CD14-positive monocyte (primary cell): ENCODE measurements around the gene ZNF570. TPM values are rescaled to one million over a fixed set of nuclear protein-coding genes. Genes with fewer than 3 reads are reported as not detected.
A peak's percentile ranks its signal among the peaks of the same experiment; 100 is the strongest.

Experiments used
- DNase-seq, 3 donors: peaks; one replicate each; pipeline ENCODE4 v3.0.0-alpha.2; 2011 to 2022
- H2AFZ ChIP-seq: 2 replicates; pipeline ENCODE4 v1.6.0; 2012; ENCODE audit warnings: mild to moderate bottlenecking, low read depth, low read length, inconsistent platforms; ENCODE audit not compliant: insufficient read depth, poor library complexity, severe bottlenecking
- H3K27ac ChIP-seq, 2 donors: 1 replicate in 1 of 2; 2 replicates in 1 of 2; pipeline ENCODE4 v1.5.1; 2012 to 2013; ENCODE audit warnings: low read length in 2 of 2, control low read depth in 1 of 2, inconsistent platforms in 1 of 2, low read depth in 1 of 2, mild to moderate bottlenecking in 1 of 2
- H3K27me3 ChIP-seq, 2 donors: one replicate each; pipeline versions ENCODE4 v1.6.0 to v1.6.1; 2011 to 2013; ENCODE audit warnings: low read length in 2 of 2; ENCODE audit not compliant: control insufficient read depth in 2 of 2, insufficient read depth in 2 of 2
- H3K36me3 ChIP-seq, 2 donors: replicated peaks in 1 of 2; 1 replicate in 1 of 2; 2 replicates in 1 of 2; pipeline versions ENCODE4 v1.5.1 to v1.6.1; 2012 to 2013; ENCODE audit warnings: low read length in 2 of 2, control low read depth in 1 of 2, inconsistent platforms in 1 of 2, mild to moderate bottlenecking in 1 of 2; ENCODE audit not compliant: insufficient read depth in 2 of 2, control insufficient read depth in 1 of 2
- H3K4me1 ChIP-seq, 2 donors: 1 replicate in 1 of 2; 2 replicates in 1 of 2; pipeline versions ENCODE4 v1.5.1 to v1.6.1; 2012 to 2013; ENCODE audit warnings: low read length in 2 of 2, control low read depth in 1 of 2, inconsistent platforms in 1 of 2, mild to moderate bottlenecking in 1 of 2, moderate library complexity in 1 of 2; ENCODE audit not compliant: insufficient read depth in 2 of 2, control insufficient read depth in 1 of 2
- H3K4me2 ChIP-seq: replicated peaks from 2 replicates; pipeline ENCODE3; 2012; ENCODE audit warnings: low read length, moderate library complexity, mild to moderate bottlenecking; ENCODE audit not compliant: poor library complexity, severe bottlenecking; ENCODE audit errors: extremely low read depth
- H3K4me3 ChIP-seq, 3 experiments: fragments of 200-600 bp in 1 of 3; sonication (generic) in 1 of 3; replicated peaks in 1 of 3; 1 replicate in 2 of 3; 2 replicates in 1 of 3; pipeline ENCODE4 v1.5.1; 2011 to 2013; ENCODE audit warnings: low read length in 3 of 3, mild to moderate bottlenecking in 3 of 3, control low read depth in 2 of 3, low read depth in 2 of 3, inconsistent platforms in 1 of 3, moderate library complexity in 1 of 3
- H3K79me2 ChIP-seq: 2 replicates; pipeline ENCODE4 v1.6.0; 2012; ENCODE audit warnings: mild to moderate bottlenecking, control low read depth, inconsistent platforms, low read length, moderate library complexity; ENCODE audit not compliant: insufficient read depth
- H3K9ac ChIP-seq: 2 replicates; pipeline ENCODE4 v1.6.0; 2017; ENCODE audit warnings: low read length, mild to moderate bottlenecking; ENCODE audit not compliant: insufficient read depth, poor library complexity, severe bottlenecking
- H3K9me3 ChIP-seq, 2 donors: replicated peaks in 1 of 2; 1 replicate in 1 of 2; 2 replicates in 1 of 2; pipeline versions ENCODE4 v1.5.1 to v1.6.1; 2012 to 2013; ENCODE audit warnings: low read length in 2 of 2, control low read depth in 1 of 2; ENCODE audit not compliant: control insufficient read depth in 1 of 2, insufficient read depth in 1 of 2
- H4K20me1 ChIP-seq: 2 replicates; pipeline ENCODE4 v1.6.0; 2012; ENCODE audit warnings: mild to moderate bottlenecking, low read length, control low read depth, moderate library complexity; ENCODE audit not compliant: insufficient read depth
- H3K27ac Mint-ChIP-seq, 7 donors: one replicate each; pipeline ENCODE4 v1.8.0; 2020; ENCODE audit warnings: mild to moderate bottlenecking in 7 of 7, mixed read lengths in 7 of 7, moderate library complexity in 6 of 7, inconsistent platforms in 2 of 7
- H3K27me3 Mint-ChIP-seq, 3 donors: one replicate each; pipeline ENCODE4 v1.8.0; 2021 to 2022; ENCODE audit warnings: low read depth in 3 of 3, mild to moderate bottlenecking in 3 of 3, mixed read lengths in 3 of 3, moderate library complexity in 3 of 3, inconsistent platforms in 1 of 3
- H3K36me3 Mint-ChIP-seq, 2 donors: one replicate each; pipeline ENCODE4 v1.8.0; 2020; ENCODE audit warnings: mixed read lengths in 2 of 2, inconsistent platforms in 1 of 2, mild to moderate bottlenecking in 1 of 2
- H3K4me1 Mint-ChIP-seq: one replicate; pipeline ENCODE4 v1.8.0; 2020; ENCODE audit warnings: mild to moderate bottlenecking, mixed read lengths
- H3K4me3 Mint-ChIP-seq, 2 donors: one replicate each; pipeline ENCODE4 v1.8.0; 2020; ENCODE audit warnings: mild to moderate bottlenecking in 2 of 2, mixed read lengths in 2 of 2, moderate library complexity in 1 of 2
- H3K9me3 Mint-ChIP-seq, 7 donors: one replicate each; pipeline ENCODE4 v1.8.0; 2020 to 2022; ENCODE audit warnings: mixed read lengths in 7 of 7, mild to moderate bottlenecking in 6 of 7, moderate library complexity in 6 of 7, inconsistent platforms in 2 of 7
- WGBS: methylation state at CpG from one replicate; pipeline ENCODE4 v1.1.5; 2013; ENCODE audit warnings: missing lambda C conversion rate; ENCODE audit not compliant: insufficient coverage; 5-methylcytosine and 5-hydroxymethylcytosine counted together
- intact Hi-C, 2 donors: fragments of 100-400 bp; cut with micrococcal nuclease; formaldehyde crosslinking; loops; one replicate each; pipeline versions ENCODE4 v1.15.0 to v1.15.1; 2023
- polyA plus RNA-seq, 3 donors: library from polyadenylated mRNA; depleted of rRNA in 1 of 3; unstranded in 2 of 3; stranded (reverse) in 1 of 3; fragments of 300-500 nt in 2 of 3; fragments of >200 nt in 1 of 3; fragmentation: Illumina TruSeq in 2 of 3; gene quantifications; 1 replicate in 2 of 3; 2 replicates in 1 of 3; pipeline ENCODE4 v1.2.3, GENCODE V29; 2012 to 2021
- TF ChIP-seq, protein P1 (sequence below): fragments of 200-600 bp; IDR thresholded peaks from one replicate; pipeline ENCODE4 v1.8.0; 2022; ENCODE audit warnings: antibody characterized with exemption, mild to moderate bottlenecking

Gene ZNF570
- polyA plus RNA-seq, 3 donors: 0.12 to 1.1 (median 0.80) TPM

DNA sequence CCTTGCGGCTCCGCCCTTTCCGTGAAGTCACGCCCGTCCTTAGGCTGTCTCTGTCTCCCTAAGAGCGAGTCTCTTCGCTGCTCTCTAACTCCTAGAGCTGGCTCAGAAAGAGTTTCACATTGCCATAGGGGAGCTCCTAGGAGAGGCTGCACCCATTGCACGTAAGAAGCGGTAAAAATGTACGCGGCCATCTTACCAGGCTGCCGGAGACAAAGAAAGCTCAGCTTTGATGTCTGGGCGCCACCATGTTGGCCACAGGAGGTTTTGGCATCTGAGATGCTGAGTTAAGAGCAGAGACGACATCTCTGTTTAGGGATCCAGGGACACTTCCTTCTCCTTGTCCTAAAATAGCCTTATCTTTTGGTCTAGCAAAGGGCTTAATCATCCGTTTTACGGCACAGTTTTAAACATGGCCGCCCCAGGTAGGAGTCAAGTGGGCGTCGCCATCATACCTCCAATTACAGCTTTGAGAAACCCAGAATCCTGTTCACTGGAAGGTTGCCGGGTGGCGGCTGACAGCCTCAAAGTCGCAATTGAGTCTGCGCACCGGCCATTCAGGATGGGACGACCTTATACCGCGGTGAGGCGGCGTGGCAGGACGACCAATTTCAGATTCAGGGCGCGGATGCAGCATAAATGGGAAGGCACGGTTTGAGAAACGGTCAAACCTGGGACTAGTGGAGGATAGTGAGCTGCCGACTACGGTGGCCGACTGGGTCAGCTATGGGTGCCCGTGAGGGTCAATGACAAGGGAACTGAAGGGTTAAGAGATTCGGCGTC, 37.4 kb downstream of the ZNF570 start, which contains the start of gene ZNF793:
Gene ZNF793 (plus strand): TSS at position 553 of the 780 bp plus-strand sequence. CDS start 16,501 bp downstream, outside the sequence.
- DNase-seq: no peak
- Mint-ChIP-seq H3K4me3 (no peak within 1 kb of the TSS), H3K9me3 (peaks cover 14 to 57% (median 49%) of the 10 kb centered on the region in 7 donors), H3K27ac (no peak within 1 kb of the TSS), H3K4me1 (no peaks in the 10 kb centered on the region), H3K36me3 (peaks cover 0 to 3% of the 10 kb centered on the region in 2 donors), H3K27me3 (no peaks in the 10 kb centered on the region)
- H2AFZ ChIP-seq: peak within 1 kb of the TSS; percentile 82
- no peak within 1 kb of the TSS for H3K9ac ChIP-seq
- no peaks in the 10 kb centered on the region for H3K79me2 ChIP-seq
- peaks cover 83 to 88% of the 10 kb centered on the region in 2 donors for H3K9me3 ChIP-seq
- intact Hi-C loops: no loop called here
- no peak within 1 kb of the TSS for H3K27ac ChIP-seq
- peak within 1 kb of the TSS; percentile 20 to 78 (median 64) for H3K4me3 ChIP-seq
- no peaks in the 10 kb centered on the region for H4K20me1 ChIP-seq
- no peaks in the 10 kb centered on the region for H3K27me3 ChIP-seq
- peaks cover 11 to 14% of the 10 kb centered on the region in 2 donors for H3K4me1 ChIP-seq
- H3K36me3 ChIP-seq: no peaks in the 10 kb centered on the region
- H3K4me2 ChIP-seq: peak within 1 kb of the TSS; percentile 77
- TF ChIP-seq, protein P1, sequence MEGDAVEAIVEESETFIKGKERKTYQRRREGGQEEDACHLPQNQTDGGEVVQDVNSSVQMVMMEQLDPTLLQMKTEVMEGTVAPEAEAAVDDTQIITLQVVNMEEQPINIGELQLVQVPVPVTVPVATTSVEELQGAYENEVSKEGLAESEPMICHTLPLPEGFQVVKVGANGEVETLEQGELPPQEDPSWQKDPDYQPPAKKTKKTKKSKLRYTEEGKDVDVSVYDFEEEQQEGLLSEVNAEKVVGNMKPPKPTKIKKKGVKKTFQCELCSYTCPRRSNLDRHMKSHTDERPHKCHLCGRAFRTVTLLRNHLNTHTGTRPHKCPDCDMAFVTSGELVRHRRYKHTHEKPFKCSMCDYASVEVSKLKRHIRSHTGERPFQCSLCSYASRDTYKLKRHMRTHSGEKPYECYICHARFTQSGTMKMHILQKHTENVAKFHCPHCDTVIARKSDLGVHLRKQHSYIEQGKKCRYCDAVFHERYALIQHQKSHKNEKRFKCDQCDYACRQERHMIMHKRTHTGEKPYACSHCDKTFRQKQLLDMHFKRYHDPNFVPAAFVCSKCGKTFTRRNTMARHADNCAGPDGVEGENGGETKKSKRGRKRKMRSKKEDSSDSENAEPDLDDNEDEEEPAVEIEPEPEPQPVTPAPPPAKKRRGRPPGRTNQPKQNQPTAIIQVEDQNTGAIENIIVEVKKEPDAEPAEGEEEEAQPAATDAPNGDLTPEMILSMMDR: no peak
- 0% methylated on average over 40 of the region's 40 CpGs for WGBS

GRCh38 chr19:37507167-37507464, 38.0 kb downstream of the ZNF570 start:
- Mint-ChIP-seq H3K27me3 (no peaks in the 10 kb centered on the region), H3K9me3 (peaks cover 12 to 57% (median 49%) of the 10 kb centered on the region in 7 donors), H3K27ac (no peak overlapping the region), H3K36me3 (peaks cover 0 to 3% of the 10 kb centered on the region in 2 donors), H3K4me1 (no peaks in the 10 kb centered on the region), H3K4me3 (no peak overlapping the region)
- H3K27ac ChIP-seq: no peak overlapping the region
- H3K9me3 ChIP-seq: peaks cover 83 to 87% of the 10 kb centered on the region in 2 donors
- no peak overlapping the region for H3K9ac ChIP-seq
- H3K4me1 ChIP-seq: peaks cover 11 to 14% of the 10 kb centered on the region in 2 donors
- DNase-seq: no peak
- H3K79me2 ChIP-seq: no peaks in the 10 kb centered on the region
- TF ChIP-seq, protein P1: no peak
- 1% methylated on average over 9 of the region's 9 CpGs for whole genome bisulfite sequencing
- H3K4me3 ChIP-seq: peak overlapping the region in 1 of 3 experiments; percentile 78
- intact Hi-C loops: no loop called here
- H4K20me1 ChIP-seq: no peaks in the 10 kb centered on the region
- H3K27me3 ChIP-seq: no peaks in the 10 kb centered on the region
- no peaks in the 10 kb centered on the region for H3K36me3 ChIP-seq
- peak overlapping the region; percentile 77 for H3K4me2 ChIP-seq
- peak overlapping the region; percentile 82 for H2AFZ ChIP-seq
